Measurements from ENCODE around the gene MTCL3.

MTCL3 gene

GRCh38 chr6:127518710-127519468 is at the start of gene MTCL3:
MTCL3 (minus strand) TSS chr6:127519335.
- DNase-seq = peak; percentile 97

GRCh38 chr6:127567476-127567875 is 48.3 kb upstream of the MTCL3 start:
- DNase-seq = no peak

GRCh38 chr6:127566651-127567050 is 47.5 kb upstream of the MTCL3 start:
- no peak for DNase-seq

GRCh38 chr6:127566119-127566518 is 47.0 kb upstream of the MTCL3 start:
- DNase-seq = no peak

GRCh38 chr6:127564761-127565160 is 45.6 kb upstream of the MTCL3 start:
- no peak for DNase-seq

GRCh38 chr6:127561660-127562059 is 42.5 kb upstream of the MTCL3 start:
- peak; percentile 42 for DNase-seq

GRCh38 chr6:127554435-127555006 is 35.4 kb upstream of the MTCL3 start:
- peak; percentile 50 for DNase-seq

GRCh38 chr6:127550403-127550802 is 31.3 kb upstream of the MTCL3 start:
- DNase-seq = peak; percentile 22

- DNase-seq = peak; percentile 21
These were observed 28.9 kb upstream of the MTCL3 start for GRCh38 chr6:127547904-127548649.

- no peak for DNase-seq
These were observed 28.1 kb upstream of the MTCL3 start for GRCh38 chr6:127547215-127547614.

GRCh38 chr6:127539272-127539671 is 20.1 kb upstream of the MTCL3 start:
- DNase-seq = peak; percentile 37

- no peak for DNase-seq
These were observed 19.7 kb upstream of the MTCL3 start for GRCh38 chr6:127538750-127539264.

- no peak for DNase-seq
These were observed 14.6 kb upstream of the MTCL3 start for GRCh38 chr6:127533736-127534135.

GRCh38 chr6:127533011-127533410 is 13.9 kb upstream of the MTCL3 start:
- no peak for DNase-seq

- no peak for DNase-seq
These were observed 3.6 kb upstream of the MTCL3 start for GRCh38 chr6:127522714-127523113.

- no peak for DNase-seq
These were observed 931 bp upstream of the MTCL3 start for GRCh38 chr6:127520066-127520465.

GRCh38 chr6:127519469-127519785 is 292 bp upstream of the MTCL3 start:
- no peak for DNase-seq

GRCh38 chr6:127518191-127518709 is 885 bp downstream of the MTCL3 start:
- no peak for DNase-seq

- DNase-seq = no peak
These were observed 1.4 kb downstream of the MTCL3 start for GRCh38 chr6:127517693-127518092.

- peak; percentile 55 for DNase-seq
These were observed 2.4 kb downstream of the MTCL3 start for GRCh38 chr6:127516662-127517273.

GRCh38 chr6:127515794-127516661 is 3.1 kb downstream of the MTCL3 start:
- peak; percentile 55 for DNase-seq

GRCh38 chr6:127515234-127515793 is 3.8 kb downstream of the MTCL3 start:
- no peak for DNase-seq
